K562 (cell line): ENCODE data around the gene SUV39H2. TPM values are rescaled to one million over a fixed set of nuclear protein-coding genes. Genes with fewer than 3 reads are reported as not detected.
A peak's percentile ranks its signal among the peaks of the same experiment; 100 is the strongest.

Experiments
- ARID1B ChIP-seq: fragments of 450-650 bp; IDR thresholded peaks from 2 replicates; pipeline ENCODE4 v1.6.1; 2016; ENCODE audit warnings: antibody characterized with exemption, mild to moderate bottlenecking, inconsistent platforms
- BRCA1 ChIP-seq, 2 experiments: fragments of 450-650 bp in 1 of 2; sonication (generic) in 1 of 2; formaldehyde crosslinking in 1 of 2; IDR thresholded peaks; 2 replicates each; pipeline versions ENCODE4 v1.5.0 to v1.6.1; 2017 to 2020; ENCODE audit warnings: mild to moderate bottlenecking in 1 of 2, missing genetic modification reagents in 1 of 2
- CBX1 ChIP-seq: sonication (generic); IDR thresholded peaks from 2 replicates; pipeline ENCODE4 v1.6.1; 2016; ENCODE audit warnings: antibody characterized with exemption, low read depth, mild to moderate bottlenecking
- CXXC5 ChIP-seq: fragments of 250-450 bp; sonication (Bioruptor Pico); IDR thresholded peaks from 2 replicates; pipeline ENCODE4 v1.8.0; 2022; ENCODE audit warnings: inconsistent platforms, mild to moderate bottlenecking, moderate library complexity
- MNT ChIP-seq, 2 experiments: fragments of 450-650 bp; conservative IDR thresholded peaks; 2 replicates each; pipeline ENCODE4 v1.6.1; 2017; ENCODE audit warnings: mild to moderate bottlenecking in 2 of 2, moderate library complexity in 2 of 2
- PHF8 ChIP-seq: fragments of 200-600 bp; sonication (generic); IDR thresholded peaks from 2 replicates; pipeline ENCODE4 v1.6.1; 2012; ENCODE audit warnings: mixed run types, mild to moderate bottlenecking, inconsistent platforms, low read length, moderate library complexity, borderline replicate concordance
- POLR2AphosphoS5 ChIP-seq: IDR thresholded peaks from 2 replicates; pipeline ENCODE4 v1.6.1; 2011; ENCODE audit warnings: mild to moderate bottlenecking, low read depth, low read length, moderate library complexity; ENCODE audit not compliant: control insufficient read depth, insufficient read depth
- SRSF3 ChIP-seq: fragments of 200-400 bp; formaldehyde crosslinking; IDR thresholded peaks from 2 replicates; pipeline ENCODE4 v1.6.1; 2016; ENCODE audit warnings: mild to moderate bottlenecking, low read length, moderate library complexity; ENCODE audit not compliant: insufficient read depth
- ZNF76 ChIP-seq: fragments of 250-450 bp; sonication (Bioruptor Pico); IDR thresholded peaks from 2 replicates; pipeline ENCODE4 v1.4.0; 2020; ENCODE audit warnings: mild to moderate bottlenecking, moderate library complexity, borderline replicate concordance
- polyA plus RNA-seq, 8 experiments: library from polyadenylated mRNA; depleted of rRNA in 4 of 8; stranded (reverse) in 5 of 8; unstranded in 3 of 8; fragments of >200 nt; fragmentation: Nextera tagmentation in 2 of 8; fragmentation: Illumina TruSeq in 1 of 8; extraction: Ambion mirVana in 2 of 8; extraction: Trizol in 1 of 8; gene quantifications; 2 replicates each; pipeline versions ENCODE4 v1.2.1 to v1.2.3, GENCODE V29; 2011 to 2014; ENCODE audit warnings: inconsistent platforms in 1 of 8, missing spikeins in 1 of 8
- total RNA-seq, 7 experiments: library from RNA; depleted of rRNA in 6 of 7; stranded (reverse); fragments of >200 nt in 6 of 7; fragmentation: Illumina TruSeq in 2 of 7; extraction: Trizol in 2 of 7; gene quantifications; 2 replicates each; pipeline versions ENCODE4 v1.2.1 to v1.2.3, GENCODE V29; 2011 to 2021; ENCODE audit warnings: low replicate concordance in 1 of 7
- TF ChIP-seq, protein P1 (sequence below), 2 experiments: fragments of 450-650 bp in 1 of 2; sonication (generic) in 1 of 2; formaldehyde crosslinking in 1 of 2; IDR thresholded peaks in 1 of 2; conservative IDR thresholded peaks in 1 of 2; 2 replicates each; pipeline versions ENCODE4 v1.6.1 to v1.8.1; 2016 to 2023; ENCODE audit warnings: mild to moderate bottlenecking in 2 of 2, moderate library complexity in 2 of 2, inconsistent platforms in 1 of 2, missing genetic modification reagents in 1 of 2
- TF ChIP-seq, protein P2 (sequence below), 2 experiments: fragments of 450-650 bp; formaldehyde crosslinking in 1 of 2; IDR thresholded peaks; 2 replicates each; pipeline versions ENCODE4 v1.4.0 to v1.6.1; 2014 to 2020; ENCODE audit warnings: mild to moderate bottlenecking in 2 of 2, borderline replicate concordance in 1 of 2, low read depth in 1 of 2

Gene SUV39H2
- total and polyA plus RNA-seq, 9 of the 15 experiments (the other 6 are each of a cell fraction or from before 2014, with no cell fraction given): 24.1 to 54.3 (median 41.3) TPM

GRCh38 chr10:14878266-14879123 lies at the start of gene SUV39H2 (continued):
- TF ChIP-seq, protein P1, sequence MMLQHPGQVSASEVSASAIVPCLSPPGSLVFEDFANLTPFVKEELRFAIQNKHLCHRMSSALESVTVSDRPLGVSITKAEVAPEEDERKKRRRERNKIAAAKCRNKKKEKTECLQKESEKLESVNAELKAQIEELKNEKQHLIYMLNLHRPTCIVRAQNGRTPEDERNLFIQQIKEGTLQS (IDR thresholded peaks at IDR 0.05): no peak
- TF ChIP-seq, protein P1 (CRISPR knock-in tag; conservative IDR thresholded peaks at IDR 0.05): peak; percentile 59; the same call in 1 of the 2 replicates
- TF ChIP-seq ARID1B (peak; percentile 24; the same call in 1 of the 2 replicates), CXXC5 (CRISPR knock-in tag) (peak; percentile 92), POLR2AphosphoS5 (peak; percentile 71), BRCA1 (IDR thresholded peaks at IDR 0.05) (no peak), BRCA1 (CRISPR knock-in tag; IDR thresholded peaks at IDR 0.05) (peak; percentile 88; the same call in 1 of the 2 replicates), ZNF76 (CRISPR knock-in tag) (peak; percentile 33; the same call in 1 of the 2 replicates), SRSF3 (no peak), PHF8 (peak; percentile 94), CBX1 (no peak), MNT (conservative IDR thresholded peaks at IDR 0.05) (peak; percentile 92 to 95)
- TF ChIP-seq, protein P2, sequence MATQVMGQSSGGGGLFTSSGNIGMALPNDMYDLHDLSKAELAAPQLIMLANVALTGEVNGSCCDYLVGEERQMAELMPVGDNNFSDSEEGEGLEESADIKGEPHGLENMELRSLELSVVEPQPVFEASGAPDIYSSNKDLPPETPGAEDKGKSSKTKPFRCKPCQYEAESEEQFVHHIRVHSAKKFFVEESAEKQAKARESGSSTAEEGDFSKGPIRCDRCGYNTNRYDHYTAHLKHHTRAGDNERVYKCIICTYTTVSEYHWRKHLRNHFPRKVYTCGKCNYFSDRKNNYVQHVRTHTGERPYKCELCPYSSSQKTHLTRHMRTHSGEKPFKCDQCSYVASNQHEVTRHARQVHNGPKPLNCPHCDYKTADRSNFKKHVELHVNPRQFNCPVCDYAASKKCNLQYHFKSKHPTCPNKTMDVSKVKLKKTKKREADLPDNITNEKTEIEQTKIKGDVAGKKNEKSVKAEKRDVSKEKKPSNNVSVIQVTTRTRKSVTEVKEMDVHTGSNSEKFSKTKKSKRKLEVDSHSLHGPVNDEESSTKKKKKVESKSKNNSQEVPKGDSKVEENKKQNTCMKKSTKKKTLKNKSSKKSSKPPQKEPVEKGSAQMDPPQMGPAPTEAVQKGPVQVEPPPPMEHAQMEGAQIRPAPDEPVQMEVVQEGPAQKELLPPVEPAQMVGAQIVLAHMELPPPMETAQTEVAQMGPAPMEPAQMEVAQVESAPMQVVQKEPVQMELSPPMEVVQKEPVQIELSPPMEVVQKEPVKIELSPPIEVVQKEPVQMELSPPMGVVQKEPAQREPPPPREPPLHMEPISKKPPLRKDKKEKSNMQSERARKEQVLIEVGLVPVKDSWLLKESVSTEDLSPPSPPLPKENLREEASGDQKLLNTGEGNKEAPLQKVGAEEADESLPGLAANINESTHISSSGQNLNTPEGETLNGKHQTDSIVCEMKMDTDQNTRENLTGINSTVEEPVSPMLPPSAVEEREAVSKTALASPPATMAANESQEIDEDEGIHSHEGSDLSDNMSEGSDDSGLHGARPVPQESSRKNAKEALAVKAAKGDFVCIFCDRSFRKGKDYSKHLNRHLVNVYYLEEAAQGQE (IDR thresholded peaks at IDR 0.05; ENCODE audit: borderline replicate concordance): peak; percentile 61
- TF ChIP-seq, protein P2 (CRISPR knock-in tag; IDR thresholded peaks at IDR 0.05; ENCODE audit: low read depth): peak; percentile 30; the same call in 1 of the 2 replicates
